Endothelial cell of hepatic sinusoid (primary cell): Measurements from ENCODE around the gene SLF2.

Source experiments
- in situ Hi-C: cut with HindIII; loops from 2 replicates; pipeline ENCODE4 v1.10.0; 2017; ENCODE audit warnings: low sequenced_read_pairs

SLF2 gene

DNA sequence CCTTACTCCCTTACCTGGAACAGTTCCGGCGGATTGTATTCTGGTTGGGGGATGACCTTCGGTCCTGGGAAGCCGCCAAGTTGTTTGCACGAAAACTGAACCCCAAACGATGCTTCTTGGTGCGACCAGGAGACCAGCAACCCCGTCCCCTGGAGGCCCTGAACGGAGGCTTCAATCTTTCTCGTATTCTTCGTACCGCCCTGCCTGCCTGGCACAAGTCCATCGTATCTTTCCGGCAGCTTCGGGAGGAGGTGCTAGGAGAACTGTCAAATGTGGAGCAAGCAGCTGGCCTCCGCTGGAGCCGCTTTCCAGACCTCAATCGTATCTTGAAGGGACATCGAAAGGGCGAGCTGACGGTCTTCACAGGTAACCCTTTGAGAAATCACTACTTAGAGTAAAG is 76.3 kb downstream of the SLF2 start:
- in situ Hi-C loops, result no loop called here

DNA sequence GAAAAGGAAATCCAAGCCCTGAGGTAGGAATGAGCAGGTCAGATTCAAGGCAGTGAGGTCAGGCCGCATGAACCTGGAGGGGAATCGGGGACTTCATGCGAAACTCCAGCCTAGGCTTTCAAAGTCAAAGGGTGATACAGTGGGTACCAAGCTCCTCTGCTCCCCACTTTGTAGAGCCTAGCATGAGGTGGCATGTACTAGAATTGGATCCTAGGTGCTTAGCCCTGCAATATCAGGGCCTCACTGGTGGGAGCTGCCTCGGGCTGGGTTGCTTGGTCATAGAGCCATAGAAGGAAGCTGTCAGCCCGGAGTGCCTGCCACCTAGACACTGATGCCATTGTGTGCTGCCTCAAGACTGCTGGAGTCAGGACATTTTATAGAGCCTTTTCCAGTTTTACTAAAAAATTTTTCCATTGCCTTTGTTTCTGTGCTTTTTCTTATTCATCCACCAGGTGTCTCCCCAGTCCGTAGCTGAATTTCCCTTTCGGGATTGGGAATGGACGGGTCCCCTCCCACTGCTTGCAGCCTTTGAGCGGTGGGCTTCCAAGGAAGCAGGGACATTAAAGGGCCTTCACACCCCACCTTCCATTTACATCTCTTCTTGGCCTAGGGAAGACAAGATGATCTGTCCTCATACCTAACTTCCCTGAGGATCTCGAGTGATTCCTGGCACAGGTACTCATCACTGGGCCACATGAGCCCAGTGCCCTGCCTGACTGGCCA is 81.4 kb downstream of the SLF2 start:
- in situ Hi-C loops, result no loop called here

DNA sequence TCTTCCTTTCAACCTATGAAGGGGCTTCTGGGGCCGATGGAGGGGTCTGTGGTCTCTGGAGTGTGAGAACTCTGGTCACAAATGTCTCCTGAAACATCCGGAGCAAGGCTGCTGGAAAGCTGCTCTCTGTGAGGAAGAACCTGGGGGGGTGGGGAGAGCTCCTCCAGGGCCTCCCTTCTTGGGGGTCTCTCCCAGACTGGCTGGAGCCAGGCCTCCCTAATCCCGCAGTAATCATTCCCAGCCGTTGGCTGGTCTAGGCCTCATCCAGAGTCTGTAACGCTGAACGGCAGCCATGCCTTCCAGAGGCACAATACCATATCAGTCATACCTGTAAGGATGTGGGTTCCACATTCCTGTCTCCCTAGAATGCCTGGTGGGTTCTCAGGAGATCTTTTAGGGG is 82.4 kb downstream of the SLF2 start:
- in situ Hi-C loops, result loop anchor here (5.0 kb wide), 1 partner anchor 37 kb away; the partner anchor contains the start of genes PDZD7 and SFXN3

DNA sequence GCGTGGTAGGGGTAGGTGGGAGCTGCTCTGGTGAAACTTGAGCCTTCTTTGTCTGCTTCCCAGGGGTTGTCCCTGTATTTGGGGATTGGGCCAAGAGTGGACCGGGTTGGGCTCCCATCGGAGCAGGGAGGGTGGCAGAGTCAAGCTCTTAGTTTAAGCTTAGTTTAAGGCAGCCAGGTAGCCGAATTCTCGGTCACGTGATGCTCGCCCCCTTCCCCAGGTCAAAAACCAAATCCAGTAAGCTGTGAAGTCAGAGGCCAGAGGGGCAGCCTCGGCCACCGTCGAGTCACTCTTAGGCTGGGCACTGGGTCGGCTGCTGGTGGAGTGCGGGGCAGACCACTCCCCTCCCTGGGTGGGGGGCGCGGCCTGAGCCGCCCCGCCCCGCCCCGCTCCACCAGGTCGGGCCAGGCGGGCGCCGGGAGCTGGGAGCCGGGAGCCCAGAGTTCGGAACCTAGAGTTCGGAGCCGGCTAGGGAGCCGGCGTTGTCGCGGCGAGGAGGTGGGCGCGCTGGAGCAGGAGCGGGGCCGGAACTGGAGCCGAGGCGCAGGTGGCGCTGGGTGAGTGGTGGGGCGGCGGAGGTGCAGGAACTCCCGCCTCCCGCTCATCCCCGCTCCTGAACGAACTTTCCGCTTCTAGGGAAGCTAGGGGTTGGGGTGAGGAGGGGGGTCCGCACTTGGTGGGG is 84.1 kb downstream of the SLF2 start:
- in situ Hi-C loops, result loop anchor here (5.0 kb wide), 1 partner anchor 35 kb away; the partner anchor contains the start of genes PDZD7 and SFXN3

DNA sequence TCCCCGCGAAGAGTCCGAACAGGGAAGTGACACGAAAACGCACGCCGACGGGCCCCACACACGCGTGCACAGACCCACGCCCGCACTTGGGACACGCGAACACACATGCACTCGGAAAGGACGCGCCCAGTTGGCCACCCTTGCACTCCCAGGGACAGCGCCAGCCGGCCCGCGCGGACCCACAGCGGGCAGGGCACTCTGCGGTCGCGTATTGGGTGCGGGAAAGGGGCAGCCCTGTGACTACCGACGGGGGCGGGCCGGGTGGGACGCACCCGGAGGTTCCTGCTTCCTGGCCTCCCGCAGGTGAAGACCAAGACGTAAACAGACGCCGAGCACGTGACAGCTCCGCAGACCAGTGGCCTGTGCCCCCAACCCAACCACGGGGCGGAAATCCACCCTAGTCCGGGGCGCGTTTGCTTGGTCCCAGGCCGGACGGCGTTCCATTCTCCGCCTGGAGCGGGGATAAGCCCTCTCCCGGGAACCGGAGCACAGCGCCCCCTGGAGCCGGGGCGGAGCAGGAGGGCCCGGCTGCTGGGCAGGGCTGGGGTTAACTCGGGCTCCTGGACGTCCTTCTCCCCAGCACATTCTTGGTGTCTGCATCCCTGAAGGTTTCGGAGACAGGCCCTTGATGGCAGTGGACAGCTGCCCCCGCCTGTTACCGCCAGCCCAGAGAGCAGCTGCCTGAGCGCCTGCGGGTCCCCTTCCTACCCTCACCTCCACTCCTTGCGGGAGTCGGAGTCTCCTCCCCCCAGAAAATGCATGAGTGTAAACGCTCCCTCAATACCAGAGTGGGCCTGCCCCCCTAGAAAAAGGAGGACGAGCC is 84.8 kb downstream of the SLF2 start:
- in situ Hi-C loops, result loop anchor here (5.0 kb wide), 1 partner anchor 35 kb away; the partner anchor contains the start of genes PDZD7 and SFXN3

DNA sequence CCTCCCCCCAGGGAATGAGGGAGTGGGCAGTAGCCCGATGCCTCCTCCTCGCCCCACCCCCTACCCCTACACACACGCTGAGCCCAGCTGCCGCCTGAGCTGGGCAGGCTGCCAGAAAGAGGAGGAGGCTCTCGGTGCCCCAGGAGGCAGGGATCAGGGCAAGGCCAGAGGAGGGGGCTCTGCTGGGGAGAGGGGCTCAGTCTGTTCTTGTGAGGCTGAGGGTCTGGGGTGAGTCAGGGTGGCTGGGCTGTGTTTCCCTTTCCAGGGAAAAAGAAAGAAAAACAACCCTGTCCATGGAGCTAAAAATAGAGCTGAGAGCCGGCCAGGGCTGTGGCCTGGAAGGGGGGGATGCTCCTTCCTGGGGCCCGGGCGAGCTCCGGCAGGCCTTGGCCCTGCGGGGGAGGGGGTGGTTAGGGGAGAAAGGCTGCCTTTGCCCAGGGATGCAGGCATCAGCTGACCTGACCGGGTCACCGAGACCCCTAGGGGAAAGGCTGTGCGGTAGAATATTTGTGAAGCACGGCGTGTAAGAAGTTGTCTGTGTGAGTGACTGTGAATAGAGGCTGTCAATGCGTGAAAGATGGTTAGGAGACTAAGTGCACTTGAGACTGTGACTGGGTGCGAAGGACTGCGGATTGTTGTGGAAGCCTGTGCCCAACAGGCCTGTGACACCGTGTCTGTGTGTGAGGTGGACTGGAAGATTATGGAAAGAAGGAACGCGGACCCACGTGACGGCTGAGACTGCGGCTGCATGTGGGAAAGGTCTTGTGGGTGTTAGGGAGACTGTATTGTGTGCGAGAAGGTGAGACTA is 85.6 kb downstream of the SLF2 start:
- in situ Hi-C loops, result loop anchor here (5.0 kb wide), 1 partner anchor 34 kb away; the partner anchor contains the start of genes PDZD7 and SFXN3

DNA sequence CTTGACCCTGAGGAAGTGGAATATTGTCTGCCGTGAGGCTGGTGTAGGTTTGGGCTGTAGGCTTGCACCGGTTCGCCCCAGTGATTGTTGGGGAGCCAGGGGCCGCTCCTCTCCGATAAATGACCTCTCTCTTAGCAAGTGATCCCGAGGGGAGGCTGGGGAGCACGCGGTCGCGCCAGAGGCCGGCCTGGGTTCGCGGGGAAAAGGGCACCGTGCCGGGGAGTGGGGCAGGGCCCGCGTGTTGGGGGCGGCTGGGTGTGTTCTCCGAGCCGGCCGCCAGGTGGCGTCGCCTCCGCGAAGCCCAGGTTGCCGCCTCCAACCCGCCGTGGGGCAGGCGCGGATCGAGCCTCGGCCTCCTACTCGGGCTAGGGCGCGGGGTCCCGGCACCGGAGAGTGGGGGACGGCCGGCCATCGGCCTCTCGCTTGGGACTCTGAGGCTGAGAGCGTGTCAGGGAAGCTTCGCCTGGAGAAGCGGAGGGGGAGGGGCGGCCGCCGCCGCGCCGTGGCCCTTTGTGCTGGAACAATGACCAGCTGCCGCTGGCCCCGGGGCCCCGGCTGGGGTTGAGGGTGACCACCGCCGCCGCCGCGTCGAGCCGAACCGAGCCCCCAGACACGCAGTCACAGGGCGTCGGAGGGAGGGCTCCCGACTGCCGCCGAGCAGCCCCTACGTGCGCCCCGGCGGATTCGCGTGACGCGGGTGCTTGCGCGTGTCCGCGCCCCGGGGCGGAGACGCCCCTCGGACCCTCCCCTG is 86.4 kb downstream of the SLF2 start:
- in situ Hi-C loops, result loop anchor here (5.0 kb wide), 1 partner anchor 33 kb away; the partner anchor contains the start of genes PDZD7 and SFXN3

DNA sequence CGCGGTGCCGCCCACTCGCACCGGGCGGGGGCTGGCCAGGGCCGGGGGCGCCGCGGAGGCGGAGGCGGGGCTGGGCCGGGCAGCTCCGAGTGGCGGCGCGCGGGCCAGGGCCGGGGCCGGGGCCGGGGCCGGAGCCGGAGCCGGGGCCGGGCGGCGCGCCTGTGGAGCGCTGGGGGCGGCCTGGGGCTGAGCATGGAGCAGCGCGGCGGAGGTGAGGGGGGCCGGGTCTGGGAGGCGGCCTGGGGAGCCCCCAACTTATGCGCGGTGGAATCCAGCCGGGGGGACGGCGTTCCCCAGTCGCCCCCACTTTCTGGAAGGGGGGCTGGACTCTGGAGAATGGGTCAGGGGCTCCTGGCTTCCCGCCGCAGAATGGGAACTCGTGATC is 87.0 kb downstream of the SLF2 start, which contains the start of gene LZTS2:
LZTS2 (plus strand) TSS at position 67 of the 385 bp plus-strand sequence. CDS start 2,731 bp downstream, outside the sequence.
- in situ Hi-C loops, result loop anchor here (5.0 kb wide), 1 partner anchor 33 kb away; the partner anchor contains the start of genes PDZD7 and SFXN3

DNA sequence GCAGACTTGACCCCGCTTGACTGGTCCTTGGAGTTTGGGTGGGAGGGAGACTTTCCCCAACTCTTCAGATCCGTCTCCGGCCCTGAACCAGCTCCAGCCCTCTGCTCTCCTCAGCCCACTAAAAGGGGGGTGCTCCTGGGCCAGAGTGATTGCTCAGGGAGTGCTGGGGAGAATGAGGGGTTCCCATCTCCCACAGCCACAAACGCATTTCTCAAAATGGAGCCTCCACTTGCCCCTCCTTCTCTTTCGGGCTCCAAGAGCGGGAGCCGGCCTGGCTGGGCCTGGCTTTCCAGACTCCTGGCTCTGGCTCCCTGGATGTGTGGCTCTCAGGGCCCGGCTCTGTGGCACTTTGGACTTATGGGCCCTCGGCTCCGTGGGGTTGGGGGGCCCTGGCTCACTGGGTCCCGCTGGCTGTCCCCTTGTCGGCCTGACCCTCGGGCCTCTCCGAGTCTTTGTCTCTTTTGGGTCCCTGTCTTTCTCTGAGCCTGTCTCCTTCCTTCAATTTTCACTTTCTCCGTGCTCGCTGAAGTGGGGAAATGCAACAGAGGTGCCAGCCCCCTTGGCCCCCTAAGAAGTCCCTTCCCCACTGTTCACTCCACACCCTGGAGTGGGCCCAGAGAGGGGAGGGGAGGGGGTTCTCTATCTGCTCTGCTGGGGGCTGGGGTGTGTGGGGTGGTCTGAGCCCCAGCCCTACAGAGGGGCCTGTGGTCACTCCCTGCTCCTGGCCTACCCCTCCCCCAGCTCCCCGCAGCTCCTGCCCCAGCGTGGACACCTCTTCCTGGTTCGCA is 87.6 kb downstream of the SLF2 start:
- in situ Hi-C loops, result no loop called here

DNA sequence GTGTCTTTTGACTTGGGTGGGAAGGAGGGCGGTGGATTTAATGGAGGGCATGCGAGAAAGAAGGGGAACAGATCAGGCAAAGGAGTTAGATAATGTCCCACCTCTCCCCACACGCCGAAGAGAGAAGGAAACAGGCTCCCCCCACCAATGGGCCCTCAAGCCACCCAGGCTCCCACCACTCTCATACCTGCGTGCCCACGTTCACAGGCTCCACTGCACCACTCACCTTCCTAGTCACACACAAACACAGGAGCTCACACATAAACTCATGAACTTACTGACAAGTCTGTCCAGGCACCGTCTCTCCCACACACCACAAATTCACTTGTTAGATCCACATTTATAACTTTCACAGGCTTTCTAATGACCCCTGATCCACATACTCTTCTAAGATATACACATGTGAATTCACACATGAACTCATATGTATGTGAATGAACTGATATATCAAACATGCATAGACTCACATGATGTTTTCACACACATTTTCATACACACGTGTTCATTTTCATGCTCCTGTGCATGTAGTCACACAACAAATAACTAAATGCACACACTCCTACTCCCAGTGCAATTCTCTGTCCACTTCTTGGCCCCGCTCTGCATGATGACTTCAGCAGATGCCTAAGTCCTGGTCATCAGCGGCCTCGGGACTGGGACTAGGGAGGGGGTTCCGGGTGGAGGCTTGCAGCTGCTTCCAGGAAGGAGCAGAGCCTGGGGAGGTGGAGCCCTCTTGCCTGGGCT is 88.3 kb downstream of the SLF2 start:
- in situ Hi-C loops, result no loop called here

DNA sequence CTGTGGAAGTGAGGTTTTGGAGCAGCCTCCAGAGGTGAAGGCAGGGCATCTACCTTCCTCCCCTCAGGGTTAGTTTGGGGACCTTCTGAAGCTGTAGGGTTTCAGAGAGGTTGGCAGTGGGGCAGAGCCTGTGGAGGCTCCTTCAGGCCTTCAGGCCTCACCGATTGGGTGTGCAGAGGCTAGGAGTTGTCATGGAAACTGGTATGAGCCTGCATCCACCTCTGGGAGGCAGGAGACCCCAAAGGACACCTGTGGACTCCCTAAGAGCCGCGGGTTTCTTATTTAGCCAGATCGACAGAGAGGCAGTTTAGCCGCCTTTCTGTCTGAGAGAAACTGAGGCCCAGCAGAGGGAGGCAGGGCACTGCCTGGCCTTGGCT is 88.9 kb downstream of the SLF2 start:
- in situ Hi-C loops, result no loop called here

DNA sequence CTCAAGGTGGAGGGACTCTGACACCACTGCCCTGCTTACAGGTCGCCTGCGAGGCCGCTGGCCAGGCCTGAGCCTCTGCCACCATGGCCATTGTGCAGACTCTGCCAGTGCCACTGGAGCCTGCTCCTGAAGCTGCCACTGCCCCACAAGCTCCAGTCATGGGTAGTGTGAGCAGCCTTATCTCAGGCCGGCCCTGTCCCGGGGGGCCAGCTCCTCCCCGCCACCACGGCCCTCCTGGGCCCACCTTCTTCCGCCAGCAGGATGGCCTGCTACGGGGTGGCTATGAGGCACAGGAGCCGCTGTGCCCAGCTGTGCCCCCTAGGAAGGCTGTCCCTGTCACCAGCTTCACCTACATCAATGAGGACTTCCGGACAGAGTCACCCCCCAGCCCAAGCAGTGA is 89.7 kb downstream of the SLF2 start:
- in situ Hi-C loops, result no loop called here

DNA sequence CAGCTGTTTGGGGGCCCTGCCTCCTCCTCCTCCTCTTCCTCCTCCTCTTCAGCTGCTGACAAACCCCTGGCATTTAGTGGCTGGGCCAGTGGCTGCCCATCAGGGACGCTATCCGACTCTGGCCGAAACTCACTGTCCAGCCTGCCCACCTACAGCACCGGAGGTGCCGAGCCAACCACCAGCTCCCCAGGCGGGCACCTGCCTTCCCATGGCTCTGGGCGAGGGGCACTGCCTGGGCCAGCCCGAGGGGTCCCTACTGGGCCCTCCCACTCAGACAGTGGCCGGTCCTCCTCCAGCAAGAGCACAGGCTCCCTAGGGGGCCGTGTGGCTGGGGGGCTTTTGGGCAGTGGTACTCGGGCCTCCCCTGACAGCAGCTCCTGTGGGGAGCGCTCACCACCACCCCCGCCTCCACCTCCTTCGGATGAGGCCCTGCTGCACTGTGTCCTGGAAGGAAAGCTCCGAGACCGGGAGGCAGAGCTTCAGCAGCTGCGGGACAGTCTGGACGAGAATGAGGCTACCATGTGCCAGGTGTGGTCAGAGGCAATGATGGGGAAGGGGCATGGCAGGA is 91.0 kb downstream of the SLF2 start:
- in situ Hi-C loops, result no loop called here

DNA sequence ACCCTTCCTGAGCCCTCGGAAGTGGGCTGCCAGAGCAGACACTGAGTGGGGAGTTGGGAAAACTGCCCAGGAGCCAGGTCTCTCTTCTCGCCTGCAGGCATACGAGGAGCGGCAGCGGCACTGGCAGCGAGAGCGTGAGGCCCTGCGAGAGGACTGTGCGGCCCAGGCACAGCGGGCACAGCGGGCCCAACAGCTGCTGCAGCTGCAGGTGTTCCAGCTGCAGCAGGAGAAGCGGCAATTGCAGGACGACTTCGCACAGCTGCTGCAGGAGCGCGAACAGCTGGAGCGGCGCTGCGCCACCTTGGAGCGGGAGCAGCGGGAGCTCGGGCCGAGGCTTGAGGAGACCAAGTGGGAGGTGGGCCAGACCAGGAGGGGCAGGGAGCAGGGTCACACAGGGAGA is 92.6 kb downstream of the SLF2 start:
- in situ Hi-C loops, result no loop called here

DNA sequence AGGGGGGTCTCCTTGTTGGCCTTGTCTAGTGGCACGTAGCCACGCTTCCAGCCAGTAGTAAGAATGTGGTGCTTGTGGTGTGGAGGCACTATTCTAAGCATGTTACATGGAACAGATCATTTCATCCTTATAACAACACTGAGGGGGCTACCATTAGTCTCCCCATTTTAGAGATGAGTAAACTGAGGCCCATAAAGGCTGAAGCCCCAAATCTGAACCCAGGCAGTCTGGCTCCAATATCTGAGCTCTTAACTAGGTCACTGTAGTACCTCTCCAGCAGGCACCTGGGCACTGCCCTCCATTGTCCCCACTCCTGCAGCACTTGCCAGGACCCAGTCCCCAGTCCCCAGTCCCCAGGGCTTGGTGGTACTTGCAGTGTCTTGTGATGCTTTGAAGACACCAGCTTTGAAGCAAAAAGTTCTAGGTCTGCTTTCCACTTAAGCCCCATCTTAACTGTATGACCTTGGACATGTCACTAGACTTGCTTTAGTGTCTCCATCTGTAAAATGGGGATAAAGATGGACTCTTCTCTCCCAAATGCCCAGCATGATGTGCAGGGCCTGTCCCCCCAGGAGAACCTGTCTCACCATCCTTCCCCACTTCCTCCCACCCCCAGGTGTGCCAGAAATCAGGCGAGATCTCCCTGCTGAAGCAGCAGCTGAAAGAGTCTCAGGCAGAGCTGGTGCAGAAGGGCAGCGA is 93.3 kb downstream of the SLF2 start:
- in situ Hi-C loops, result no loop called here

DNA sequence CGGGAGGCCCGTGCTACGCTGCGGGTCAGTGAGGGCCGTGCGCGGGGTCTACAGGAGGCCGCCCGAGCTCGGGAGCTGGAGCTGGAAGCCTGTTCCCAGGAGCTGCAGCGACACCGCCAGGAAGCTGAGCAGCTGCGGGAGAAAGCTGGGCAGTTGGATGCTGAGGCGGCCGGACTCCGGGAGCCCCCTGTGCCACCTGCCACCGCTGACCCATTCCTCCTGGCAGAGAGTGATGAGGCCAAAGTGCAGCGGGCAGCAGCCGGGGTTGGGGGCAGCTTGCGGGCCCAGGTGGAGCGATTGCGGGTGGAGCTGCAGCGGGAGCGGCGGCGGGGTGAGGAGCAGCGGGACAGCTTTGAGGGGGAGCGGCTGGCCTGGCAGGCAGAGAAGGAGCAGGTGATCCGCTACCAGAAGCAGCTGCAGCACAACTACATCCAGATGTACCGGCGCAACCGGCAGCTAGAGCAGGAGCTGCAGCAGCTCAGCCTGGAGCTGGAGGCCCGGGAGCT is 93.9 kb downstream of the SLF2 start:
- in situ Hi-C loops, result no loop called here

DNA sequence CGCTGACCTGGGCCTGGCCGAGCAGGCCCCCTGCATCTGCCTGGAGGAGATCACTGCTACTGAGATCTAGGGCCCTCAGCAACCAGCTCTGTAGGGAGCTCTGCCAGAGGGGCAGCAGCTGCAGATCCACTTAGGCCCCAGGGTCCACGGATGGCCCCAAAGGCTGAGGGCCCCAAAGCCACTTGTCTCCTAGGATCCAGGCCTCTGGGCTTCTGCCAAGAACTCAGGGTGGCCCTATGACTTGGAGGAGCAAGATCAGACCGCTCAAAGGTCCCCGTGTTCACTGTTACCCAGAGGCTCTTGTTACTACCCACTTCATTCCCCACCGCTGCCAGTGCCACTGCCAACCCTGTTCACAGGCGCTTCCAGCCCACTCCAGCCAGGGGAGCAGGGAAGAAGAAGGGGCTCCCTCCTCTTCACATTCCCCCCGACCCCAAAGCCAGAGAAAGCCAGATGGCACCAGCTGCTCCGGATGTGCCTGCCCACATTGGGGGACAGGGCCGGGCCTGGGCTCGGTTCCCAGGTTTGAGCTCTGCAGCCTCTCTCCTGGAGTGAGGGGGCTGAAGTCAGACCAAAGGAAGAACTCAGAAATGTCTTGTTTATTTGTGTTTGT is 94.4 kb downstream of the SLF2 start:
- in situ Hi-C loops, result no loop called here
